Liver (tissue), 9 donors: ENCODE measurements around the gene LOXL3. TPM values are rescaled to one million over a fixed set of nuclear protein-coding genes. Genes with fewer than 3 reads are reported as not detected.

Source experiments
- DNase-seq: peaks from one replicate; pipeline ENCODE4 v3.0.0-alpha.2; 2017; ENCODE audit warnings: low spot score
- H3K27ac ChIP-seq, 2 donors: one replicate each; pipeline ENCODE4 v1.7.0; 2013; ENCODE audit warnings: inconsistent platforms in 2 of 2, low read length in 2 of 2, control low read depth in 1 of 2, low read depth in 1 of 2, mild to moderate bottlenecking in 1 of 2
- H3K27me3 ChIP-seq, 4 donors: one replicate each; pipeline versions ENCODE4 v1.6.1 to v1.7.0; 2013; ENCODE audit warnings: low read length in 3 of 4, inconsistent platforms in 1 of 4, mild to moderate bottlenecking in 1 of 4, moderate library complexity in 1 of 4; ENCODE audit not compliant: control insufficient read depth in 4 of 4, insufficient read depth in 4 of 4
- H3K36me3 ChIP-seq, 4 donors: one replicate each; pipeline versions ENCODE4 v1.6.1 to v1.7.0; 2013; ENCODE audit warnings: low read length in 3 of 4, mild to moderate bottlenecking in 3 of 4, low read depth in 1 of 4, moderate library complexity in 1 of 4; ENCODE audit not compliant: control insufficient read depth in 4 of 4, insufficient read depth in 3 of 4
- H3K4me1 ChIP-seq, 4 donors: one replicate each; pipeline versions ENCODE4 v1.6.1 to v1.7.0; 2013; ENCODE audit warnings: low read length in 3 of 4, mild to moderate bottlenecking in 3 of 4, moderate library complexity in 1 of 4; ENCODE audit not compliant: control insufficient read depth in 4 of 4, insufficient read depth in 4 of 4
- H3K4me3 ChIP-seq, 3 donors: one replicate each; pipeline versions ENCODE4 v1.6.1 to v1.7.0; 2013; ENCODE audit warnings: low read length in 3 of 3, control low read depth in 1 of 3, low read depth in 1 of 3, mild to moderate bottlenecking in 1 of 3
- H3K9ac ChIP-seq, 2 donors: one replicate each; pipeline ENCODE4 v1.7.0; 2013; ENCODE audit warnings: low read length in 2 of 2, mild to moderate bottlenecking in 2 of 2, moderate library complexity in 2 of 2, control low read depth in 1 of 2, low read depth in 1 of 2
- H3K9me3 ChIP-seq, 4 donors: one replicate each; pipeline versions ENCODE4 v1.6.1 to v1.7.0; 2013; ENCODE audit warnings: low read length in 3 of 4; ENCODE audit not compliant: control insufficient read depth in 4 of 4
- EGR1 ChIP-seq, 2 donors: IDR thresholded peaks; 2 replicates each; pipeline ENCODE4 v1.6.1; 2016 to 2018; ENCODE audit warnings: antibody characterized with exemption in 2 of 2, low read depth in 2 of 2
- FOXA2 ChIP-seq: IDR thresholded peaks from 2 replicates; pipeline ENCODE4 v1.6.1; 2016; ENCODE audit warnings: antibody characterized with exemption
- GABPA ChIP-seq, 2 donors: IDR thresholded peaks in 1 of 2; conservative IDR thresholded peaks in 1 of 2; 2 replicates each; pipeline ENCODE4 v1.6.1; 2016; ENCODE audit warnings: antibody characterized with exemption in 2 of 2, mild to moderate bottlenecking in 1 of 2, moderate library complexity in 1 of 2
- HNF4A ChIP-seq, 2 donors: conservative IDR thresholded peaks; 2 replicates each; pipeline ENCODE4 v1.6.1; 2016; ENCODE audit warnings: antibody characterized with exemption in 2 of 2, mild to moderate bottlenecking in 2 of 2
- HNF4G ChIP-seq: IDR thresholded peaks from 2 replicates; pipeline ENCODE4 v1.6.1; 2016; ENCODE audit warnings: antibody characterized with exemption
- JUND ChIP-seq, 2 donors: IDR thresholded peaks; 2 replicates each; pipeline ENCODE4 v1.6.1; 2016; ENCODE audit warnings: antibody characterized with exemption in 2 of 2
- NR2F2 ChIP-seq: IDR thresholded peaks from 2 replicates; pipeline ENCODE4 v1.6.1; 2016; ENCODE audit warnings: antibody characterized with exemption
- RAD21 ChIP-seq, 2 donors: IDR thresholded peaks; 2 replicates each; pipeline ENCODE4 v1.6.1; 2016; ENCODE audit warnings: antibody characterized with exemption in 2 of 2, mild to moderate bottlenecking in 2 of 2
- RXRA ChIP-seq, 2 donors: IDR thresholded peaks; 2 replicates each; pipeline ENCODE4 v1.6.1; 2017 to 2018; ENCODE audit warnings: antibody characterized with exemption in 2 of 2, mild to moderate bottlenecking in 1 of 2
- SP1 ChIP-seq: IDR thresholded peaks from 2 replicates; pipeline ENCODE4 v1.6.1; 2018; ENCODE audit warnings: antibody characterized with exemption, mild to moderate bottlenecking
- TAF1 ChIP-seq: conservative IDR thresholded peaks from 2 replicates; pipeline ENCODE4 v1.6.1; 2016; ENCODE audit warnings: antibody characterized with exemption, mild to moderate bottlenecking
- YY1 ChIP-seq: IDR thresholded peaks from 2 replicates; pipeline ENCODE4 v1.6.1; 2016; ENCODE audit warnings: antibody characterized with exemption, mild to moderate bottlenecking
- WGBS: extraction: QIAGEN DNeasy Blood & Tissue Kit; methylation state at CpG from one replicate; pipeline ENCODE4 v1.1.7; 2013; 5-methylcytosine and 5-hydroxymethylcytosine counted together
- polyA plus RNA-seq, 2 donors: library from polyadenylated mRNA; stranded (reverse) in 1 of 2; unstranded in 1 of 2; fragments of 200-250 nt in 1 of 2; fragments of >200 nt in 1 of 2; fragmentation: Nextera tagmentation in 1 of 2; extraction: Ambion mirVana in 1 of 2; gene quantifications; one replicate each; pipeline versions ENCODE4 v1.2.1 to v1.2.3, GENCODE V29; 2013 to 2015
- total RNA-seq, 2 donors: library from RNA; depleted of rRNA; stranded (reverse); fragments of >200 nt; gene quantifications; one replicate each; pipeline ENCODE4 v1.2.3, GENCODE V29; 2014
- TF ChIP-seq, protein P1 (sequence below): IDR thresholded peaks from 2 replicates; pipeline ENCODE4 v1.6.1; 2016; ENCODE audit warnings: antibody characterized with exemption
- TF ChIP-seq, protein P2 (sequence below): IDR thresholded peaks from 2 replicates; pipeline ENCODE4 v1.6.1; 2016; ENCODE audit warnings: antibody characterized with exemption, mild to moderate bottlenecking
- TF ChIP-seq, protein P3 (sequence below): fragments of 150-350 bp; IDR thresholded peaks from 2 replicates; pipeline ENCODE4 v1.5.1; 2017; ENCODE audit warnings: improper control_type of control experiment, low read depth, low read length; ENCODE audit not compliant: missing input control
- TF ChIP-seq, protein P4 (sequence below): IDR thresholded peaks from 2 replicates; pipeline ENCODE4 v1.6.1; 2016; ENCODE audit warnings: antibody characterized with exemption
- donor health status: healthy.
- donor health status: healthy.
- donor health status: healthy.
- donor health status: healthy.
- donor health status: healthy.

Gene LOXL3
- total and polyA plus RNA-seq, 4 donors: 0.31 to 2.8 (median 1.3) TPM

DNA sequence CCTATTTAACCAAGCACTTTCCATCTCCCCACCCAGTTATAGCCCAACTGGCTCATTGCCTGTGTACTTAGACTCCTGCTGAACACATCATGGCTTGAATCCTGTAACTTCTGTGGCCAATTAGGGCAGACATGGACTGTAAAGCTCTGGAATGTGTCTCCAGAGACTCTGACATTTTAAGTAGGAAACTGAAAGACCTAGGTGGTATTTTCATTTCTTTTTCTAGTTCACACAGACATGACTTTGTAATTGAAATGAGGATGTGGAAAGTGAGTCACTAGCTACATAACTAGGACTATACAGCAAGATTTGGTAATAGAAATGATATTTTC is 13.0 kb upstream of the LOXL3 start:
- no peak for DNase-seq
- Histone ChIP-seq H3K4me1 (no peaks in the 10 kb centered on the region), H3K36me3 (no peaks in the 10 kb centered on the region), H3K27ac (no peak overlapping the region), H3K27me3 (no peaks in the 10 kb centered on the region), H3K9me3 (no peaks in the 10 kb centered on the region), H3K4me3 (no peak overlapping the region), H3K9ac (no peak overlapping the region)
- TF ChIP-seq JUND (IDR thresholded peaks at IDR 0.05) (no peak), TAF1 (no peak), NR2F2 (no peak)

DNA sequence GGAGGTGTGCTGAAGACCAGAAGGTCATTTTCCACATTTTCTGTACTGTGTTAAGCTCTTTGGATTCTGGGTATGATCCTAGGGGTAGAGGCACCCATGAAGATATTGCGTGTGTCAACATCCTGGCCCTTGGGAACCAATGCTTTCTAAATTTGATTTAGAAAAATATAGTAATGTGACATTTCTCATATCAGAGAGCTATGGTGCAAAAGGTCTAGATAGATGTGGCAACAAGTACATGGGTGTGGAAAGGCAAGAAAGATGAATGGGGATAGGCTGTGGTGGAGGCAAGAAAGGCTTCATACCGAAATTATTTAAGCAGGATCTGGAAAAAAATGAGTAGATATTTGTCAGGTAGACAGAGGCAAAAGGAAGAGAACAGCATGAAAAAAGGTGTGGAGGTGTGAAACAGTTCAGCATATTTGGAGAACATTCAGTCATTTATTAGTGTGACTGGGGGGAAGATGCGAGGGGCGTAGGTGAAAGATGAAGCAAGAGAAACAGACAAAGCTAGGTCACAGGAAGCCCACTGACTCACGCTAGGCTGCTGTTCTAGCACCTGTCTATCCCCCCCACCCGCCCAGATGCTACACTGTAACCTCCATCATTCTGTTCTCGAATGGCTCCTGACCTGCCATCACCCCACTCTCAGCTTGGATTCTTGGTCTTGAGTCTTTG is 12.5 kb upstream of the LOXL3 start:
- 82% methylated on average over 7 of the region's 7 CpGs for WGBS

More for the DNA sequence above, 12.5 kb upstream of the LOXL3 start:
- no peak overlapping the region for H3K4me3 ChIP-seq
- H3K9me3 ChIP-seq: no peaks in the 10 kb centered on the region
- H3K27ac ChIP-seq: no peak overlapping the region
- no peak for DNase-seq
- TF ChIP-seq GABPA (IDR thresholded peaks at IDR 0.05 in 1 of 2, conservative IDR thresholded peaks at IDR 0.05 in 1 of 2) (no peak), RAD21 (IDR thresholded peaks at IDR 0.05) (no peak), SP1 (no peak), FOXA2 (no peak), NR2F2 (no peak), RXRA (IDR thresholded peaks at IDR 0.05) (no peak), EGR1 (IDR thresholded peaks at IDR 0.05; ENCODE audit: low read depth in 2 of 2) (no peak), YY1 (no peak), JUND (IDR thresholded peaks at IDR 0.05) (no peak), HNF4G (no peak), HNF4A (conservative IDR thresholded peaks at IDR 0.05) (no peak)
- TF ChIP-seq, protein P1, sequence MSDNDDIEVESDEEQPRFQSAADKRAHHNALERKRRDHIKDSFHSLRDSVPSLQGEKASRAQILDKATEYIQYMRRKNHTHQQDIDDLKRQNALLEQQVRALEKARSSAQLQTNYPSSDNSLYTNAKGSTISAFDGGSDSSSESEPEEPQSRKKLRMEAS: no peak
- TF ChIP-seq, protein P2, sequence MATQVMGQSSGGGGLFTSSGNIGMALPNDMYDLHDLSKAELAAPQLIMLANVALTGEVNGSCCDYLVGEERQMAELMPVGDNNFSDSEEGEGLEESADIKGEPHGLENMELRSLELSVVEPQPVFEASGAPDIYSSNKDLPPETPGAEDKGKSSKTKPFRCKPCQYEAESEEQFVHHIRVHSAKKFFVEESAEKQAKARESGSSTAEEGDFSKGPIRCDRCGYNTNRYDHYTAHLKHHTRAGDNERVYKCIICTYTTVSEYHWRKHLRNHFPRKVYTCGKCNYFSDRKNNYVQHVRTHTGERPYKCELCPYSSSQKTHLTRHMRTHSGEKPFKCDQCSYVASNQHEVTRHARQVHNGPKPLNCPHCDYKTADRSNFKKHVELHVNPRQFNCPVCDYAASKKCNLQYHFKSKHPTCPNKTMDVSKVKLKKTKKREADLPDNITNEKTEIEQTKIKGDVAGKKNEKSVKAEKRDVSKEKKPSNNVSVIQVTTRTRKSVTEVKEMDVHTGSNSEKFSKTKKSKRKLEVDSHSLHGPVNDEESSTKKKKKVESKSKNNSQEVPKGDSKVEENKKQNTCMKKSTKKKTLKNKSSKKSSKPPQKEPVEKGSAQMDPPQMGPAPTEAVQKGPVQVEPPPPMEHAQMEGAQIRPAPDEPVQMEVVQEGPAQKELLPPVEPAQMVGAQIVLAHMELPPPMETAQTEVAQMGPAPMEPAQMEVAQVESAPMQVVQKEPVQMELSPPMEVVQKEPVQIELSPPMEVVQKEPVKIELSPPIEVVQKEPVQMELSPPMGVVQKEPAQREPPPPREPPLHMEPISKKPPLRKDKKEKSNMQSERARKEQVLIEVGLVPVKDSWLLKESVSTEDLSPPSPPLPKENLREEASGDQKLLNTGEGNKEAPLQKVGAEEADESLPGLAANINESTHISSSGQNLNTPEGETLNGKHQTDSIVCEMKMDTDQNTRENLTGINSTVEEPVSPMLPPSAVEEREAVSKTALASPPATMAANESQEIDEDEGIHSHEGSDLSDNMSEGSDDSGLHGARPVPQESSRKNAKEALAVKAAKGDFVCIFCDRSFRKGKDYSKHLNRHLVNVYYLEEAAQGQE: no peak
- TF ChIP-seq, protein P3, sequence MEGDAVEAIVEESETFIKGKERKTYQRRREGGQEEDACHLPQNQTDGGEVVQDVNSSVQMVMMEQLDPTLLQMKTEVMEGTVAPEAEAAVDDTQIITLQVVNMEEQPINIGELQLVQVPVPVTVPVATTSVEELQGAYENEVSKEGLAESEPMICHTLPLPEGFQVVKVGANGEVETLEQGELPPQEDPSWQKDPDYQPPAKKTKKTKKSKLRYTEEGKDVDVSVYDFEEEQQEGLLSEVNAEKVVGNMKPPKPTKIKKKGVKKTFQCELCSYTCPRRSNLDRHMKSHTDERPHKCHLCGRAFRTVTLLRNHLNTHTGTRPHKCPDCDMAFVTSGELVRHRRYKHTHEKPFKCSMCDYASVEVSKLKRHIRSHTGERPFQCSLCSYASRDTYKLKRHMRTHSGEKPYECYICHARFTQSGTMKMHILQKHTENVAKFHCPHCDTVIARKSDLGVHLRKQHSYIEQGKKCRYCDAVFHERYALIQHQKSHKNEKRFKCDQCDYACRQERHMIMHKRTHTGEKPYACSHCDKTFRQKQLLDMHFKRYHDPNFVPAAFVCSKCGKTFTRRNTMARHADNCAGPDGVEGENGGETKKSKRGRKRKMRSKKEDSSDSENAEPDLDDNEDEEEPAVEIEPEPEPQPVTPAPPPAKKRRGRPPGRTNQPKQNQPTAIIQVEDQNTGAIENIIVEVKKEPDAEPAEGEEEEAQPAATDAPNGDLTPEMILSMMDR: no peak
- TF ChIP-seq, protein P4, sequence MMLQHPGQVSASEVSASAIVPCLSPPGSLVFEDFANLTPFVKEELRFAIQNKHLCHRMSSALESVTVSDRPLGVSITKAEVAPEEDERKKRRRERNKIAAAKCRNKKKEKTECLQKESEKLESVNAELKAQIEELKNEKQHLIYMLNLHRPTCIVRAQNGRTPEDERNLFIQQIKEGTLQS: no peak
- H3K36me3 ChIP-seq: no peaks in the 10 kb centered on the region
- no peaks in the 10 kb centered on the region for H3K27me3 ChIP-seq
- no peaks in the 10 kb centered on the region for H3K4me1 ChIP-seq
- H3K9ac ChIP-seq: no peak overlapping the region
